Chondrocyte (in vitro differentiated cells): ENCODE data around the gene PXYLP1. TPM values are rescaled to one million over a fixed set of nuclear protein-coding genes. Genes with fewer than 3 reads are reported as not detected.

Experiments
- DNase-seq: peaks from one replicate; pipeline ENCODE4 v3.0.0; 2021; ENCODE audit warnings: mixed read lengths, low spot score
- H3K27ac Mint-ChIP-seq: one replicate; pipeline ENCODE4 v1.8.0; 2021; ENCODE audit warnings: mild to moderate bottlenecking, moderate library complexity, mixed read lengths; ENCODE audit not compliant: unreplicated experiment
- H3K27me3 Mint-ChIP-seq: 2 replicates; pipeline ENCODE4 v1.8.0; 2021; ENCODE audit warnings: low read depth, mixed read lengths
- H3K36me3 Mint-ChIP-seq: 2 replicates; pipeline ENCODE4 v1.8.0; 2021; ENCODE audit warnings: low read depth, mixed read lengths
- H3K4me1 Mint-ChIP-seq: 2 replicates; pipeline ENCODE4 v1.8.0; 2021; ENCODE audit warnings: low read depth, mild to moderate bottlenecking, mixed read lengths
- H3K4me3 Mint-ChIP-seq: one replicate; pipeline ENCODE4 v1.8.0; 2021; ENCODE audit warnings: mild to moderate bottlenecking, moderate library complexity, mixed read lengths; ENCODE audit not compliant: unreplicated experiment
- H3K9me3 Mint-ChIP-seq: 2 replicates; pipeline ENCODE4 v1.8.0; 2021; ENCODE audit warnings: low read depth, mixed read lengths
- total RNA-seq: library from RNA; stranded (reverse); gene quantifications from 3 replicates; pipeline ENCODE4 v1.2.1, GENCODE V29; 2021
- TF ChIP-seq, protein P1 (sequence below): fragments of 200-600 bp; sonication (generic); IDR thresholded peaks from 2 replicates; pipeline ENCODE4 v1.5.0; 2021; ENCODE audit warnings: antibody characterized with exemption, mild to moderate bottlenecking, moderate library complexity

Gene PXYLP1
- total RNA-seq, 1 donor from 2014 or later: 36.0 TPM

DNA sequence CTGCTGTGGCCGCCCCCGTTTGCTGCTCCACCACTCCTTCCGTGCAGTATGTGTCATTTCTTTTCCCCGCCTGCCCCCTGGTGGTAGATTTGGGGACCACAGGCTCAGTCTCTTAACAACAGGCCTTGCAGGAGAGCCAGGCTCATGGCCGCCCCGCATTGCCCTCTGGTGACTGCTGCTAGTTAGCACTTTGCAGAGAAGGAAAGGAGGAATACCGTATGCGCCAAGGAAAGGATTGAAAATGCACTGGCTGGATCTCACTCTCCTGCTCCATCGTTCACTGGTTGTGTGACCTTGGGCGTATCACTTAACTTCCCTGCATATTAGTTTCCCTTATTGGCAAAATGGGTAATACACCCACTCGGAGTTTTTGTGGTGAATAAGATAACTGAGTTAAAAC, 39.3 kb upstream of the PXYLP1 start:
- TF ChIP-seq, protein P1, sequence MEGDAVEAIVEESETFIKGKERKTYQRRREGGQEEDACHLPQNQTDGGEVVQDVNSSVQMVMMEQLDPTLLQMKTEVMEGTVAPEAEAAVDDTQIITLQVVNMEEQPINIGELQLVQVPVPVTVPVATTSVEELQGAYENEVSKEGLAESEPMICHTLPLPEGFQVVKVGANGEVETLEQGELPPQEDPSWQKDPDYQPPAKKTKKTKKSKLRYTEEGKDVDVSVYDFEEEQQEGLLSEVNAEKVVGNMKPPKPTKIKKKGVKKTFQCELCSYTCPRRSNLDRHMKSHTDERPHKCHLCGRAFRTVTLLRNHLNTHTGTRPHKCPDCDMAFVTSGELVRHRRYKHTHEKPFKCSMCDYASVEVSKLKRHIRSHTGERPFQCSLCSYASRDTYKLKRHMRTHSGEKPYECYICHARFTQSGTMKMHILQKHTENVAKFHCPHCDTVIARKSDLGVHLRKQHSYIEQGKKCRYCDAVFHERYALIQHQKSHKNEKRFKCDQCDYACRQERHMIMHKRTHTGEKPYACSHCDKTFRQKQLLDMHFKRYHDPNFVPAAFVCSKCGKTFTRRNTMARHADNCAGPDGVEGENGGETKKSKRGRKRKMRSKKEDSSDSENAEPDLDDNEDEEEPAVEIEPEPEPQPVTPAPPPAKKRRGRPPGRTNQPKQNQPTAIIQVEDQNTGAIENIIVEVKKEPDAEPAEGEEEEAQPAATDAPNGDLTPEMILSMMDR: peak; percentile 99
- H3K27me3 Mint-ChIP-seq: peaks cover 19% of the 10 kb centered on the region
- peaks cover 7% of the 10 kb centered on the region for H3K4me1 Mint-ChIP-seq
- H3K36me3 Mint-ChIP-seq: peaks cover 9% of the 10 kb centered on the region
- H3K27ac Mint-ChIP-seq: no peak overlapping the region
- peak; percentile 97 for DNase-seq
- H3K9me3 Mint-ChIP-seq: peaks cover 17% of the 10 kb centered on the region
- H3K4me3 Mint-ChIP-seq: no peak overlapping the region

DNA sequence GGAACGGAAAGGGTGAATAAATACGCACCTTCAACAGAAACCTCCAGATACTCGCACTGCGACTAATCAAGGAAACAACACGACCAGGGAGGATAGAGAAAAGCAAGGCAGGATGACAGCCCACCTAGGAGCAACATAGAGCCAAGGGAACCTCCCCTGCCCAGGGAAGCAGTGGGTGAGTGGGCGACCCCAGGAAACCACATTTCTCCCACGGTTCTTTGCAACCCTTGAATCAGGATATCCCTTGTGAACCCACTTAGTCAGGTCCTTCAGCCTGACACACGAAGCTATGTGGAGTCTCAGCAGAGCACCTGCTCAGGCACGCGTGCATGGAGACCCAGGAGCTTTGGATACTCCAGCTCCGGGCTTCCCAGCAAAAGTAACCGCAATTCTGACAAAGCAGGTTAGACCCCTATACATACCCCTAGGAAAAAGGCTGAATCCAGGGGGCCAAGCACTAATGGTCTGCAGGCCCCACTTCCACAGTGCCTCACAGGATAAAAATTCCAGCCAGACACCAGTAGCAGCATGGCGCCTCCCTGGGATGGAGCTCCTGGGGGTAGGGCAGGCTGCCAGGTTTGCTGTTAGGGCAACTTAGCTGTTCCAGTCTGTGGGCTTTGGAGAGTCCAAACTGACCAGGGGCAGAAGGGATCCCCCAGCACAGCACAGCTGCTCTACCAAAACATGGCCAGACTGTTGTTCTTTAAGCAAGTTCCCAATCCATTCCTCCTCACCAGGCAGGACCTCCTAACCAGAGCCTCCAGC, 38.4 kb upstream of the PXYLP1 start:
- peaks cover 13% of the 10 kb centered on the region for H3K36me3 Mint-ChIP-seq
- H3K4me3 Mint-ChIP-seq: no peak overlapping the region
- no peak overlapping the region for H3K27ac Mint-ChIP-seq
- TF ChIP-seq, protein P1: no peak
- no peak for DNase-seq
- peaks cover 21% of the 10 kb centered on the region for H3K9me3 Mint-ChIP-seq
- peaks cover 26% of the 10 kb centered on the region for H3K27me3 Mint-ChIP-seq
- H3K4me1 Mint-ChIP-seq: peaks cover 7% of the 10 kb centered on the region

GRCh38 chr3:141201122-141201521, 30.5 kb upstream of the PXYLP1 start:
- TF ChIP-seq, protein P1: no peak
- no peak for DNase-seq
- peaks cover 29% of the 10 kb centered on the region for H3K27me3 Mint-ChIP-seq
- peaks cover 15% of the 10 kb centered on the region for H3K9me3 Mint-ChIP-seq
- no peak overlapping the region for H3K27ac Mint-ChIP-seq
- H3K36me3 Mint-ChIP-seq: peaks cover 11% of the 10 kb centered on the region
- H3K4me1 Mint-ChIP-seq: no peaks in the 10 kb centered on the region
- no peak overlapping the region for H3K4me3 Mint-ChIP-seq

- TF ChIP-seq, protein P1: no peak
- peaks cover under 1% of the 10 kb centered on the region for H3K9me3 Mint-ChIP-seq
- no peaks in the 10 kb centered on the region for H3K4me1 Mint-ChIP-seq
- no peak overlapping the region for H3K4me3 Mint-ChIP-seq
- H3K27me3 Mint-ChIP-seq: peaks cover 20% of the 10 kb centered on the region
- H3K36me3 Mint-ChIP-seq: peaks cover 1% of the 10 kb centered on the region
- H3K27ac Mint-ChIP-seq: no peak overlapping the region
- no peak for DNase-seq
These were observed 28.9 kb upstream of the PXYLP1 start for GRCh38 chr3:141202682-141203081.

DNA sequence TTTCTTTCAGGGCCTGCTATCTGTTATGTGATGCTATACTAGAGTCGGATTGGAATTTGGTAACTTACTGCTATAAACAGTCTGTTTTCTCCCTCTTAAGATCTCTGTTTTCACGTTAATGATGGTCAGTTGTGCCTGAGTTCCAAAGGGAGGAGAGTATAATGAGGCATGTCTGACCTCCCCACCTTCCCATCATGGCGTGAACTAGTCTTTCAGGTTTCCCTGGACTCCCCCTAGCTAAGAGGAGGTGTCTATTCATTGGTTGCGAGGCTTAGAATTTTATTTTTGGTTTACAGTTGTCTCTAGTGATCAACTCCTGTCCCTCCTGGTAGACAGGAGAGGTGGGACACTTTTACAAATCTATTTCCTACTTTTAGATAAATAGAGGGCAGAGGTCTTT, 27.8 kb upstream of the PXYLP1 start:
- Mint-ChIP-seq H3K27me3 (peaks cover 16% of the 10 kb centered on the region), H3K27ac (no peak overlapping the region), H3K4me1 (no peaks in the 10 kb centered on the region), H3K36me3 (no peaks in the 10 kb centered on the region), H3K9me3 (no peaks in the 10 kb centered on the region), H3K4me3 (no peak overlapping the region)
- DNase-seq: no peak
- TF ChIP-seq, protein P1: no peak
